ENCODE results near the gene SORCS2. TPM values are rescaled to one million over a fixed set of nuclear protein-coding genes. Genes with fewer than 3 reads are reported as not detected.

The SORCS2 gene
- total RNA-seq, 1 experiment from 2014 or later: 4.1 TPM

GRCh38 chr4:7561557-7561956 is 369.2 kb downstream of the SORCS2 start:
- Histone ChIP-seq H3K36me3 (ENCODE audit: low read depth, low read length) (no peaks in the 10 kb centered on the region), H3K4me3 (ENCODE audit: low read length) (no peak overlapping the region), H3K9me3 (ENCODE audit: low read length) (no peaks in the 10 kb centered on the region), H3K27ac (ENCODE audit: low read length) (no peak overlapping the region), H3K4me2 (ENCODE audit: low read length) (no peak overlapping the region), H4K20me1 (ENCODE audit: low read length) (no peaks in the 10 kb centered on the region), H3K9me2 (replicated peaks; ENCODE audit: low read length) (no peaks in the 10 kb centered on the region), H2AFZ (ENCODE audit: low read length) (no peak overlapping the region), H3K79me2 (ENCODE audit: low read length) (no peaks in the 10 kb centered on the region), H3K27me3 (ENCODE audit: low read length) (no peaks in the 10 kb centered on the region), H3F3A (ENCODE audit: low read length, unreplicated experiment) (no peaks in the 10 kb centered on the region), H3K9ac (ENCODE audit: low read length) (no peak overlapping the region), H3K4me1 (ENCODE audit: insufficient read depth, low read length) (peaks cover 12% of the 10 kb centered on the region)
- ChIA-PET CTCF (no interaction called here), POLR2A (ENCODE audit: unreplicated experiment) (no interaction called here)
- no TSS peak for BruUV-seq (replicated peaks)
- intact Hi-C loops (cut with micrococcal nuclease): no loop called here
- ATAC-seq (no peak), DNase-seq (no peak)
- no peak for TF ChIP-seq CTCF (conservative IDR thresholded peaks at IDR 0.05; ENCODE audit: low read depth, low read length)
- no peak for TF ChIP-seq EZH2phosphoT487 (IDR thresholded peaks at IDR 0.05; ENCODE audit: borderline replicate concordance, low read length)
- TF ChIP-seq EZH2 (IDR thresholded peaks at IDR 0.05; ENCODE audit: low read length, unreplicated experiment): no peak

GRCh38 chr4:7564242-7564641 is 371.9 kb downstream of the SORCS2 start:
- TF ChIP-seq CTCF (conservative IDR thresholded peaks at IDR 0.05; ENCODE audit: low read depth, low read length): no peak
- TF ChIP-seq EZH2phosphoT487 (IDR thresholded peaks at IDR 0.05; ENCODE audit: borderline replicate concordance, low read length): no peak
- TF ChIP-seq EZH2 (IDR thresholded peaks at IDR 0.05; ENCODE audit: low read length, unreplicated experiment): no peak

GRCh38 chr4:7565483-7565882 is 373.1 kb downstream of the SORCS2 start:
- Histone ChIP-seq H4K20me1 (ENCODE audit: low read length) (no peaks in the 10 kb centered on the region), H3K4me3 (ENCODE audit: low read length) (no peak overlapping the region), H3K9me3 (ENCODE audit: low read length) (no peaks in the 10 kb centered on the region), H3K36me3 (ENCODE audit: low read depth, low read length) (no peaks in the 10 kb centered on the region), H3K9ac (ENCODE audit: low read length) (no peak overlapping the region), H3K4me1 (ENCODE audit: insufficient read depth, low read length) (no peaks in the 10 kb centered on the region), H3F3A (ENCODE audit: low read length, unreplicated experiment) (no peaks in the 10 kb centered on the region), H3K27ac (ENCODE audit: low read length) (no peak overlapping the region), H3K4me2 (ENCODE audit: low read length) (no peak overlapping the region), H3K27me3 (ENCODE audit: low read length) (no peaks in the 10 kb centered on the region), H3K9me2 (replicated peaks; ENCODE audit: low read length) (no peaks in the 10 kb centered on the region), H2AFZ (ENCODE audit: low read length) (no peak overlapping the region), H3K79me2 (ENCODE audit: low read length) (no peaks in the 10 kb centered on the region)
- ATAC-seq (no peak), DNase-seq (no peak)
- intact Hi-C loops (cut with micrococcal nuclease): no loop called here
- BruUV-seq (replicated peaks): no TSS peak
- CTCF ChIA-PET: no interaction called here
- POLR2A ChIA-PET (ENCODE audit: unreplicated experiment): no interaction called here
- TF ChIP-seq EZH2 (IDR thresholded peaks at IDR 0.05; ENCODE audit: low read length, unreplicated experiment) (no peak), CTCF (conservative IDR thresholded peaks at IDR 0.05; ENCODE audit: low read depth, low read length) (no peak), EZH2phosphoT487 (IDR thresholded peaks at IDR 0.05; ENCODE audit: borderline replicate concordance, low read length) (no peak)

More at GRCh38 chr4:7564242-7564641, 371.9 kb downstream of the SORCS2 start:
- Histone ChIP-seq H3K4me2 (ENCODE audit: low read length) (no peak overlapping the region), H3K79me2 (ENCODE audit: low read length) (no peaks in the 10 kb centered on the region), H3K4me3 (ENCODE audit: low read length) (no peak overlapping the region), H3K9ac (ENCODE audit: low read length) (no peak overlapping the region), H2AFZ (ENCODE audit: low read length) (no peak overlapping the region), H3K4me1 (ENCODE audit: insufficient read depth, low read length) (no peaks in the 10 kb centered on the region), H3K9me3 (ENCODE audit: low read length) (no peaks in the 10 kb centered on the region), H3F3A (ENCODE audit: low read length, unreplicated experiment) (no peaks in the 10 kb centered on the region), H3K27ac (ENCODE audit: low read length) (no peak overlapping the region), H3K36me3 (ENCODE audit: low read depth, low read length) (no peaks in the 10 kb centered on the region), H3K9me2 (replicated peaks; ENCODE audit: low read length) (no peaks in the 10 kb centered on the region), H4K20me1 (ENCODE audit: low read length) (no peaks in the 10 kb centered on the region), H3K27me3 (ENCODE audit: low read length) (no peaks in the 10 kb centered on the region)
- DNase-seq: no peak
- BruUV-seq (replicated peaks): no TSS peak
- POLR2A ChIA-PET (ENCODE audit: unreplicated experiment): no interaction called here
- intact Hi-C loops (cut with micrococcal nuclease): no loop called here
- ATAC-seq: no peak
- CTCF ChIA-PET: no interaction called here

Measured in PC-3 (cell line).